Caco-2 (cell line): ENCODE data around the gene CLASRP. TPM values are rescaled to one million over a fixed set of nuclear protein-coding genes. Genes with fewer than 3 reads are reported as not detected.

ENCODE experiments used
- BruUV-seq: library from RNA; stranded (reverse); fragments of 400-500 nt; replicated peaks from 2 replicates; lab custom pipeline; 2021; lab: Mats Ljungman, UMichigan
- CTCF ChIA-PET: fragments of 300-600 bp; sonication (Branson Sonifier 250); formaldehyde crosslinking; loops from one replicate; lab custom pipeline; 2022; ENCODE audit warnings: antibody characterized with exemption; lab: Charles Lee
- POLR2A ChIA-PET: fragments of 300-600 bp; sonication (Branson Sonifier 250); formaldehyde crosslinking; loops from one replicate; lab custom pipeline; 2022; ENCODE audit warnings: antibody characterized with exemption; lab: Charles Lee
- DNase-seq, 2 experiments: peaks; one replicate each; pipeline versions ENCODE4 v3.0.0 to v3.0.0-alpha.2; 2020 to 2022
- H3K27me3 ChIP-seq: replicated peaks from 2 replicates; pipeline ENCODE4 v1.6.0; 2011; ENCODE audit warnings: low read length; ENCODE audit not compliant: control insufficient read depth, insufficient read depth
- H3K36me3 ChIP-seq: 2 replicates; pipeline ENCODE4 v1.5.1; 2011; ENCODE audit warnings: low read length; ENCODE audit not compliant: control insufficient read depth, insufficient read depth
- H3K4me1 ChIP-seq: fragments of 250-450 bp; sonication (Bioruptor Pico); 2 replicates; pipeline ENCODE4 v1.5.1; 2020; ENCODE audit warnings: mild to moderate bottlenecking
- H3K4me3 ChIP-seq: 2 replicates; pipeline ENCODE4 v1.5.1; 2011; ENCODE audit warnings: low read depth, mild to moderate bottlenecking, control low read depth, low read length
- H3K9me3 ChIP-seq: fragments of 250-450 bp; sonication (Bioruptor Pico); 2 replicates; pipeline ENCODE4 v1.5.1; 2020; ENCODE audit warnings: mild to moderate bottlenecking, moderate library complexity
- H3K27ac Mint-ChIP-seq: one replicate; pipeline ENCODE4 v1.8.0; 2022; ENCODE audit warnings: mixed read lengths; ENCODE audit not compliant: unreplicated experiment
- H3K27me3 Mint-ChIP-seq: one replicate; pipeline ENCODE4 v1.8.0; 2022; ENCODE audit warnings: mixed read lengths; ENCODE audit not compliant: insufficient read depth, unreplicated experiment
- H3K36me3 Mint-ChIP-seq: one replicate; pipeline ENCODE4 v1.8.0; 2022; ENCODE audit warnings: mild to moderate bottlenecking, mixed read lengths; ENCODE audit not compliant: insufficient read depth, unreplicated experiment
- H3K4me1 Mint-ChIP-seq: one replicate; pipeline ENCODE4 v1.8.0; 2022; ENCODE audit warnings: low read depth, mixed read lengths; ENCODE audit not compliant: unreplicated experiment
- H3K4me3 Mint-ChIP-seq: one replicate; pipeline ENCODE4 v1.8.0; 2022; ENCODE audit warnings: mild to moderate bottlenecking, moderate library complexity, mixed read lengths; ENCODE audit not compliant: unreplicated experiment
- H3K9me3 Mint-ChIP-seq: one replicate; pipeline ENCODE4 v1.8.0; 2022; ENCODE audit warnings: mixed read lengths; ENCODE audit not compliant: unreplicated experiment
- CTCF ChIP-seq, 2 experiments: fragments of 200-600 bp in 1 of 2; IDR thresholded peaks; 1 replicate in 1 of 2; 2 replicates in 1 of 2; pipeline versions ENCODE4 v1.5.1 to v1.8.0; 2011 to 2022; ENCODE audit warnings: antibody characterized with exemption in 1 of 2, control low read depth in 1 of 2, inconsistent platforms in 1 of 2, low read depth in 1 of 2, low read length in 1 of 2, mild to moderate bottlenecking in 1 of 2, moderate library complexity in 1 of 2; ENCODE audit not compliant: insufficient read depth in 1 of 2, severe bottlenecking in 1 of 2, unreplicated experiment in 1 of 2
- intact Hi-C: fragments of 100-400 bp; cut with micrococcal nuclease; formaldehyde crosslinking; loops from one replicate; pipeline ENCODE4 v1.10.0; 2022; ENCODE audit not compliant: unreplicated experiment
- total RNA-seq: library from RNA; stranded (reverse); gene quantifications from 2 replicates; pipeline ENCODE4 v1.2.3, GENCODE V29; 2022

CLASRP gene
- total RNA-seq, 1 experiment from 2014 or later = 104 TPM

- Mint-ChIP-seq H3K27me3 (no peaks in the 10 kb centered on the region), H3K36me3 (peaks cover 15% of the 10 kb centered on the region), H3K27ac (no peak overlapping the region), H3K4me1 (no peaks in the 10 kb centered on the region), H3K9me3 (no peaks in the 10 kb centered on the region), H3K4me3 (no peak overlapping the region)
- H3K4me3 ChIP-seq = no peak overlapping the region
- BruUV-seq = no TSS peak
- DNase-seq = peak; percentile 53 to 55
- no peaks in the 10 kb centered on the region for H3K36me3 ChIP-seq
- intact Hi-C loops = no loop called here
- CTCF ChIA-PET = interaction anchor here (0.7 to 1.4 kb wide), 2 partner anchors 19 to 40 kb away, joined by 4 to 7 read pairs; partner anchors contain the start of gene CLASRP
- TF ChIP-seq CTCF (IDR thresholded peaks at IDR 0.05; ENCODE audit: insufficient read depth in 1 of 2, low read depth in 1 of 2, low read length in 1 of 2, severe bottlenecking in 1 of 2, unreplicated experiment in 1 of 2) = no peak
- H3K27me3 ChIP-seq = no peaks in the 10 kb centered on the region
- H3K4me1 ChIP-seq = no peaks in the 10 kb centered on the region
- POLR2A ChIA-PET = interaction anchor here (0.5 to 0.6 kb wide), 2 partner anchors 25 to 114 kb away, joined by 4 to 5 read pairs; no protein-coding TSS in a partner anchor
- no peaks in the 10 kb centered on the region for H3K9me3 ChIP-seq
Observed at GRCh38 chr19:45020071-45020470, 18.8 kb upstream of the CLASRP start.

- Mint-ChIP-seq H3K36me3 (peaks cover 10% of the 10 kb centered on the region), H3K4me3 (no peak overlapping the region), H3K4me1 (no peaks in the 10 kb centered on the region), H3K27ac (no peak overlapping the region), H3K9me3 (no peaks in the 10 kb centered on the region), H3K27me3 (no peaks in the 10 kb centered on the region)
- Histone ChIP-seq H3K4me1 (no peaks in the 10 kb centered on the region), H3K27me3 (no peaks in the 10 kb centered on the region), H3K9me3 (no peaks in the 10 kb centered on the region), H3K4me3 (no peak overlapping the region), H3K36me3 (no peaks in the 10 kb centered on the region)
- BruUV-seq = no TSS peak
- CTCF ChIA-PET = interaction anchor here (0.6 kb wide), 1 partner anchor 116 kb away, joined by 3 read pairs; the partner anchor contains the start of gene APOE
- intact Hi-C loops = no loop called here
- no peak for DNase-seq
- TF ChIP-seq CTCF (IDR thresholded peaks at IDR 0.05; ENCODE audit: insufficient read depth in 1 of 2, low read depth in 1 of 2, low read length in 1 of 2, severe bottlenecking in 1 of 2, unreplicated experiment in 1 of 2) = no peak
- POLR2A ChIA-PET = no interaction called here
Observed at GRCh38 chr19:45021971-45022370, 16.9 kb upstream of the CLASRP start.

GRCh38 chr19:45023048-45023447, 15.8 kb upstream of the CLASRP start:
- DNase-seq = no peak
- no peak overlapping the region for H3K27ac Mint-ChIP-seq
- BruUV-seq = no TSS peak
- H3K4me3 ChIP-seq = no peak overlapping the region
- peaks cover 15% of the 10 kb centered on the region for H3K36me3 Mint-ChIP-seq
- ChIA-PET POLR2A (no interaction called here), CTCF (no interaction called here)
- TF ChIP-seq CTCF (IDR thresholded peaks at IDR 0.05; ENCODE audit: insufficient read depth in 1 of 2, low read depth in 1 of 2, low read length in 1 of 2, severe bottlenecking in 1 of 2, unreplicated experiment in 1 of 2) = no peak
- intact Hi-C loops = no loop called here
- H3K4me3 Mint-ChIP-seq = no peak overlapping the region
- H3K4me1 Mint-ChIP-seq = no peaks in the 10 kb centered on the region
- no peaks in the 10 kb centered on the region for H3K27me3 ChIP-seq
- H3K9me3 ChIP-seq = no peaks in the 10 kb centered on the region
- H3K36me3 ChIP-seq = no peaks in the 10 kb centered on the region
- H3K9me3 Mint-ChIP-seq = no peaks in the 10 kb centered on the region
- H3K27me3 Mint-ChIP-seq = no peaks in the 10 kb centered on the region
- H3K4me1 ChIP-seq = no peaks in the 10 kb centered on the region
